HepG2 (cell line): ENCODE measurements around the gene TRIM67. TPM values are rescaled to one million over a fixed set of nuclear protein-coding genes. Genes with fewer than 3 reads are reported as not detected.

Experiments used
- FOXP4 ChIP-seq: sonication (generic); formaldehyde crosslinking; IDR thresholded peaks from 2 replicates; pipeline ENCODE4 v1.4.0; 2020; ENCODE audit warnings: missing genetic modification reagents
- GABPB1 ChIP-seq: IDR thresholded peaks from 2 replicates; pipeline ENCODE4 v1.6.1; 2016; ENCODE audit warnings: mild to moderate bottlenecking, missing genetic modification reagents, moderate library complexity, missing compliant biosample characterization
- HOXA7 ChIP-seq: sonication (generic); formaldehyde crosslinking; IDR thresholded peaks from 2 replicates; pipeline ENCODE4 v1.8.1; 2022; ENCODE audit warnings: mild to moderate bottlenecking, missing genetic modification reagents, moderate library complexity
- JDP2 ChIP-seq: sonication (generic); formaldehyde crosslinking; IDR thresholded peaks from 2 replicates; pipeline ENCODE4 v1.8.1; 2022; ENCODE audit warnings: missing genetic modification reagents, borderline replicate concordance
- MAF1 ChIP-seq: sonication (generic); formaldehyde crosslinking; IDR thresholded peaks from 2 replicates; pipeline ENCODE4 v1.5.0; 2020; ENCODE audit warnings: missing genetic modification reagents, borderline replicate concordance
- MAX ChIP-seq: IDR thresholded peaks from 2 replicates; pipeline ENCODE4 v1.6.1; 2012; ENCODE audit warnings: inconsistent platforms
- NR2C2 ChIP-seq: sonication (generic); formaldehyde crosslinking; IDR thresholded peaks from 2 replicates; pipeline ENCODE4 v1.4.0; 2020; ENCODE audit warnings: missing genetic modification reagents, mild to moderate bottlenecking, moderate library complexity, borderline replicate concordance
- SIX4 ChIP-seq: sonication (generic); formaldehyde crosslinking; IDR thresholded peaks from 2 replicates; pipeline ENCODE4 v1.4.0; 2020; ENCODE audit warnings: missing genetic modification reagents
- SRSF4 ChIP-seq: fragments of 200-400 bp; formaldehyde crosslinking; IDR thresholded peaks from one replicate; pipeline ENCODE4 v1.6.1; 2018; ENCODE audit warnings: mild to moderate bottlenecking, low read depth, low read length, moderate library complexity; ENCODE audit not compliant: poor library complexity, severe bottlenecking
- TFDP1 ChIP-seq: IDR thresholded peaks from 2 replicates; pipeline ENCODE4 v1.6.1; 2016; ENCODE audit warnings: missing compliant biosample characterization, missing genetic modification reagents, borderline replicate concordance
- ZFP37 ChIP-seq: sonication (generic); formaldehyde crosslinking; IDR thresholded peaks from 2 replicates; pipeline ENCODE4 v1.4.0; 2020; ENCODE audit warnings: missing genetic modification reagents, borderline replicate concordance
- ZFP41 ChIP-seq: sonication (generic); formaldehyde crosslinking; IDR thresholded peaks from 2 replicates; pipeline ENCODE4 v1.4.0; 2020; ENCODE audit warnings: mild to moderate bottlenecking, missing genetic modification reagents, borderline replicate concordance
- ZMYM2 ChIP-seq: sonication (generic); formaldehyde crosslinking; IDR thresholded peaks from 2 replicates; pipeline ENCODE4 v1.8.0; 2022; ENCODE audit warnings: mild to moderate bottlenecking, missing genetic modification reagents
- ZNF17 ChIP-seq: sonication (generic); formaldehyde crosslinking; IDR thresholded peaks from 2 replicates; pipeline ENCODE4 v1.5.0; 2020; ENCODE audit warnings: mild to moderate bottlenecking, missing genetic modification reagents
- ZNF205 ChIP-seq: IDR thresholded peaks from 2 replicates; pipeline ENCODE4 v1.6.1; 2018; ENCODE audit warnings: missing biosample characterization, missing genetic modification reagents
- ZNF274 ChIP-seq: sonication (generic); formaldehyde crosslinking; IDR thresholded peaks from 2 replicates; pipeline ENCODE4 v1.5.1; 2020; ENCODE audit warnings: mild to moderate bottlenecking, missing genetic modification reagents
- ZNF556 ChIP-seq: sonication (generic); formaldehyde crosslinking; IDR thresholded peaks from 2 replicates; pipeline ENCODE4 v1.4.0; 2020; ENCODE audit warnings: mild to moderate bottlenecking, missing genetic modification reagents, borderline replicate concordance
- ZNF710 ChIP-seq: sonication (generic); formaldehyde crosslinking; IDR thresholded peaks from 2 replicates; pipeline ENCODE4 v1.5.0; 2020; ENCODE audit warnings: mild to moderate bottlenecking, missing genetic modification reagents, borderline replicate concordance
- polyA plus RNA-seq, 8 experiments: library from polyadenylated mRNA; depleted of rRNA in 3 of 8; stranded (reverse) in 7 of 8; unstranded in 1 of 8; fragments of >200 nt; fragmentation: Illumina TruSeq in 4 of 8; extraction: Trizol in 4 of 8; gene quantifications; 2 replicates each; pipeline versions ENCODE4 v1.2.1 to v1.2.3, GENCODE V29; 2011 to 2016; ENCODE audit warnings: low read depth in 4 of 8, missing spikeins in 1 of 8, mixed read lengths in 1 of 8; ENCODE audit not compliant: insufficient read depth in 1 of 8
- total RNA-seq, 5 experiments: library from RNA; depleted of rRNA; stranded (reverse); fragments of >200 nt; fragmentation: Illumina TruSeq; extraction: Trizol; gene quantifications; 2 replicates each; pipeline ENCODE4 v1.2.3, GENCODE V29; 2016; ENCODE audit warnings: low read depth in 1 of 5
- TF ChIP-seq, protein P1 (sequence below): IDR thresholded peaks from 2 replicates; pipeline ENCODE4 v1.4.0; 2020; ENCODE audit warnings: mild to moderate bottlenecking, missing genetic modification reagents

The TRIM67 gene
- total and polyA plus RNA-seq, 2 of the 13 experiments (the other 11 are each of a cell fraction or from before 2014, with no cell fraction given), result not detected

- TF ChIP-seq SRSF4 (no peak), ZNF556 (CRISPR knock-in tag) (peak; percentile 37; the same call in 1 of the 2 replicates), ZNF274 (peak; percentile 89), JDP2 (no peak), ZFP41 (no peak), MAX (peak; percentile 80), MAF1 (CRISPR knock-in tag) (no peak), NR2C2 (CRISPR knock-in tag) (peak; percentile 70; the same call in 1 of the 2 replicates), SIX4 (no peak), ZNF205 (CRISPR knock-in tag) (peak; percentile 78; the same call in 1 of the 2 replicates), GABPB1 (CRISPR knock-in tag) (peak; percentile 94), ZFP37 (CRISPR knock-in tag) (no peak), TFDP1 (CRISPR knock-in tag) (peak; percentile 79; the same call in 1 of the 2 replicates), HOXA7 (CRISPR knock-in tag) (no peak), ZNF17 (CRISPR knock-in tag) (no peak), ZNF710 (CRISPR knock-in tag) (peak; percentile 38; the same call in 1 of the 2 replicates), FOXP4 (CRISPR knock-in tag) (no peak; the same call in 1 of the 2 replicates), ZMYM2 (CRISPR knock-in tag) (peak; percentile 58; the same call in 1 of the 2 replicates)
- TF ChIP-seq, protein P1, sequence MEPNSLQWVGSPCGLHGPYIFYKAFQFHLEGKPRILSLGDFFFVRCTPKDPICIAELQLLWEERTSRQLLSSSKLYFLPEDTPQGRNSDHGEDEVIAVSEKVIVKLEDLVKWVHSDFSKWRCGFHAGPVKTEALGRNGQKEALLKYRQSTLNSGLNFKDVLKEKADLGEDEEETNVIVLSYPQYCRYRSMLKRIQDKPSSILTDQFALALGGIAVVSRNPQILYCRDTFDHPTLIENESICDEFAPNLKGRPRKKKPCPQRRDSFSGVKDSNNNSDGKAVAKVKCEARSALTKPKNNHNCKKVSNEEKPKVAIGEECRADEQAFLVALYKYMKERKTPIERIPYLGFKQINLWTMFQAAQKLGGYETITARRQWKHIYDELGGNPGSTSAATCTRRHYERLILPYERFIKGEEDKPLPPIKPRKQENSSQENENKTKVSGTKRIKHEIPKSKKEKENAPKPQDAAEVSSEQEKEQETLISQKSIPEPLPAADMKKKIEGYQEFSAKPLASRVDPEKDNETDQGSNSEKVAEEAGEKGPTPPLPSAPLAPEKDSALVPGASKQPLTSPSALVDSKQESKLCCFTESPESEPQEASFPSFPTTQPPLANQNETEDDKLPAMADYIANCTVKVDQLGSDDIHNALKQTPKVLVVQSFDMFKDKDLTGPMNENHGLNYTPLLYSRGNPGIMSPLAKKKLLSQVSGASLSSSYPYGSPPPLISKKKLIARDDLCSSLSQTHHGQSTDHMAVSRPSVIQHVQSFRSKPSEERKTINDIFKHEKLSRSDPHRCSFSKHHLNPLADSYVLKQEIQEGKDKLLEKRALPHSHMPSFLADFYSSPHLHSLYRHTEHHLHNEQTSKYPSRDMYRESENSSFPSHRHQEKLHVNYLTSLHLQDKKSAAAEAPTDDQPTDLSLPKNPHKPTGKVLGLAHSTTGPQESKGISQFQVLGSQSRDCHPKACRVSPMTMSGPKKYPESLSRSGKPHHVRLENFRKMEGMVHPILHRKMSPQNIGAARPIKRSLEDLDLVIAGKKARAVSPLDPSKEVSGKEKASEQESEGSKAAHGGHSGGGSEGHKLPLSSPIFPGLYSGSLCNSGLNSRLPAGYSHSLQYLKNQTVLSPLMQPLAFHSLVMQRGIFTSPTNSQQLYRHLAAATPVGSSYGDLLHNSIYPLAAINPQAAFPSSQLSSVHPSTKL (CRISPR knock-in tag), result peak; percentile 36
Observed at GRCh38 chr1:231240883-231241735, 79.3 kb downstream of the TRIM67 start, which contains the start of gene GNPAT (continued).
